Kasumi-1 (cell line): Measurements from ENCODE around the gene BCHE.
A peak's percentile ranks its signal among the peaks of the same experiment; 100 is the strongest.

Experiments used
- DNase-seq, 2 experiments: peaks; one replicate each; lab custom pipeline; 2025; lab: John Stamatoyannopoulos, UW

BCHE gene

GRCh38 chr3:165837058-165837525 is at the start of gene BCHE:
Gene BCHE (minus strand): TSS chr3:165837423. CDS start chr3:165831033, 6,390 bp downstream.
- DNase-seq, result no peak

GRCh38 chr3:165885558-165886270 is 48.5 kb upstream of the BCHE start:
- no peak for DNase-seq

- DNase-seq, result no peak
These were observed 47.3 kb upstream of the BCHE start for GRCh38 chr3:165884518-165884917.

- DNase-seq, result no peak
These were observed 46.7 kb upstream of the BCHE start for GRCh38 chr3:165883863-165884478.

- DNase-seq, result no peak
These were observed 45.9 kb upstream of the BCHE start for GRCh38 chr3:165883117-165883516.

GRCh38 chr3:165875644-165876043 is 38.4 kb upstream of the BCHE start:
- no peak for DNase-seq

- no peak for DNase-seq
These were observed 37.7 kb upstream of the BCHE start for GRCh38 chr3:165874663-165875489.

- no peak for DNase-seq
These were observed 30.9 kb upstream of the BCHE start for GRCh38 chr3:165868088-165868487.

- no peak for DNase-seq
These were observed 21.8 kb upstream of the BCHE start for GRCh38 chr3:165859061-165859460.

- no peak for DNase-seq
These were observed 18.4 kb upstream of the BCHE start for GRCh38 chr3:165855581-165855980.

- peak; percentile 34 to 52 for DNase-seq
These were observed 17.5 kb upstream of the BCHE start for GRCh38 chr3:165854696-165855095.

- DNase-seq, result no peak
These were observed 15.5 kb upstream of the BCHE start for GRCh38 chr3:165852711-165853110.

- no peak for DNase-seq
These were observed 15.0 kb upstream of the BCHE start for GRCh38 chr3:165852191-165852590.

GRCh38 chr3:165846056-165846455 is 8.8 kb upstream of the BCHE start:
- no peak for DNase-seq

GRCh38 chr3:165839296-165840076 is 2.3 kb upstream of the BCHE start:
- DNase-seq, result no peak

- DNase-seq, result no peak
These were observed 578 bp upstream of the BCHE start for GRCh38 chr3:165837801-165838200.

GRCh38 chr3:165835431-165835830 is 1.8 kb downstream of the BCHE start:
- peak in 1 of 2 experiments; percentile 3 for DNase-seq

- no peak for DNase-seq
These were observed 6.5 kb downstream of the BCHE start for GRCh38 chr3:165830746-165831145.

- peak in 1 of 2 experiments; percentile 8 for DNase-seq
These were observed 9.3 kb downstream of the BCHE start for GRCh38 chr3:165827883-165828282.

GRCh38 chr3:165827233-165827632 is 10.0 kb downstream of the BCHE start:
- DNase-seq, result no peak

- no peak for DNase-seq
These were observed 16.5 kb downstream of the BCHE start for GRCh38 chr3:165820671-165821123.
